Prostate gland (tissue), 2 donors: ENCODE results near the gene ARSJ. TPM values are rescaled to one million over a fixed set of nuclear protein-coding genes. Genes with fewer than 3 reads are reported as not detected.

ENCODE experiments used
- DNase-seq: peaks from one replicate; pipeline ENCODE4 v3.0.0-alpha.2; 2019; ENCODE audit warnings: low spot score
- H3K27ac ChIP-seq, 2 donors: fragments of 200-600 bp; sonication (generic); 2 replicates each; pipeline ENCODE4 v1.5.1; 2017 to 2019
- H3K27me3 ChIP-seq: fragments of 200-600 bp; sonication (generic); replicated peaks from 2 replicates; pipeline ENCODE4 v1.5.1; 2019; ENCODE audit not compliant: insufficient read depth
- H3K36me3 ChIP-seq, 2 donors: fragments of 200-600 bp; sonication (generic); 1 replicate in 1 of 2; 2 replicates in 1 of 2; pipeline versions ENCODE4 v1.5.1 to v1.8.1; 2017 to 2019
- H3K4me1 ChIP-seq: fragments of 200-600 bp; sonication (generic); replicated peaks from 2 replicates; pipeline ENCODE4 v1.5.1; 2019
- H3K4me3 ChIP-seq, 2 donors: fragments of 200-600 bp; sonication (generic); 2 replicates each; pipeline ENCODE4 v1.5.1; 2017 to 2019
- H3K9me3 ChIP-seq: fragments of 200-600 bp; sonication (generic); 2 replicates; pipeline ENCODE4 v1.5.1; 2017
- CTCF ChIP-seq, 4 experiments: fragments of 200-600 bp in 2 of 4; fragments of 450-650 bp in 2 of 4; sonication (generic) in 2 of 4; IDR thresholded peaks; 1 replicate in 3 of 4; 2 replicates in 1 of 4; pipeline ENCODE4 v1.5.1; 2016 to 2019; ENCODE audit warnings: antibody characterized with exemption in 4 of 4, mild to moderate bottlenecking in 2 of 4, moderate library complexity in 2 of 4
- POLR2A ChIP-seq: fragments of 450-650 bp; IDR thresholded peaks from one replicate; pipeline ENCODE4 v1.6.1; 2016; ENCODE audit warnings: antibody characterized with exemption, mild to moderate bottlenecking
- POLR2AphosphoS5 ChIP-seq: sonication (generic); formaldehyde crosslinking; IDR thresholded peaks from one replicate; pipeline ENCODE4 v1.6.1; 2017; ENCODE audit warnings: antibody characterized with exemption
- WGBS: methylation state at CpG from one replicate; pipeline ENCODE4 v1.1.5; 2018; 5-methylcytosine and 5-hydroxymethylcytosine counted together
- intact Hi-C: fragments of 100-400 bp; cut with DNase I; formaldehyde crosslinking; loops from one replicate; pipeline ENCODE4 v1.14.2; 2022
- total RNA-seq, 2 donors: library from RNA; depleted of rRNA; stranded (reverse); fragments of >200 nt; gene quantifications; one replicate each; pipeline ENCODE4 v1.1.0, GENCODE V29; 2016

The ARSJ gene
- total RNA-seq, 2 donors from 2014 or later, result 8.8 to 12.5 TPM

DNA sequence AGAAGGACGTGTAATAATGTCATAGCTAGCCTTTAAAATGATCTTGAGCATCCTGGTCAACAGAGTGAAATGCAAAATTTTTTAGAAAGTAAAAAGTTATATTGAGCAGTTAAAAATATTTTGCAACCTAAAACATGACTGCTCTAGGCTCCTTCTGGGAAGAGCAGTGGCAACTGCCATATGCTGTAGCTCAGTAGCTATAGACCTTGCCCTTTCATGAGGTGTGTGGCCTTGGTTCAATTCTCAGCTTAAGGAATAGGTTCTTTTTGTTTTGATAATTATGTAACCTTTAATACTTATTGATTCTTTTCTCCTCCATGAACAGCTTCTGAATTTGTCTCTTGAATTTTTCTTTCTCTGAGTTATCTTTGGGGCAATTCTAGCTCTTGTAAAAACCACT lies 105.0 kb downstream of the ARSJ start:
- WGBS, result 95% methylated on average over 1 of the region's 1 CpG
- Histone ChIP-seq H3K4me1 (no peaks in the 10 kb centered on the region), H3K4me3 (no peak overlapping the region), H3K9me3 (no peaks in the 10 kb centered on the region), H3K27me3 (no peaks in the 10 kb centered on the region), H3K27ac (no peak overlapping the region), H3K36me3 (no peaks in the 10 kb centered on the region)
- no peak for DNase-seq
- TF ChIP-seq CTCF (IDR thresholded peaks at IDR 0.05) (no peak), POLR2A (no peak), POLR2AphosphoS5 (no peak)
- intact Hi-C loops, result no loop called here

DNA sequence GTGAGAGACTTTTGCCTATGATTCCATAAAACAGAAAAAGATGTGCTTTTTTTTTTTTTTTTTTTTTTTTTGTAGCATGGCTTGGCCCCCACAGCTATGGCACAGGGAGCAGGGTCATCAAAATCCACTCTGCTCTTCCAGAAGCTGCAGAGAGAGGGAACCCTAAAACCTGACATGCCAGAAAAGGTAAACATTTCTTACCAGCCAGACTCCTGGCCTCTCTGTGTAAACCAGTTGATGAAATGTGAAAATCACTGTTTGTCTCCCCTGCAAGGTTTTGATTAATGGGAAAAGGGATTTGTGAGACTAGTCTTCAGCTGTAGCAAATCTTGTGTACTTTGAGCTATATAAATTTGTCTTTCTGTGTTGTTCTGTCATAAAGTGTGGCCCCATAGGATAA lies 105.9 kb downstream of the ARSJ start:
- no peak overlapping the region for H3K4me3 ChIP-seq
- intact Hi-C loops, result no loop called here
- H3K27me3 ChIP-seq, result no peaks in the 10 kb centered on the region
- H3K4me1 ChIP-seq, result no peaks in the 10 kb centered on the region
- no peak for TF ChIP-seq CTCF (IDR thresholded peaks at IDR 0.05)
- no peak for TF ChIP-seq POLR2AphosphoS5
- TF ChIP-seq POLR2A, result no peak
- H3K9me3 ChIP-seq, result no peaks in the 10 kb centered on the region
- DNase-seq, result no peak
- no peaks in the 10 kb centered on the region for H3K36me3 ChIP-seq
- H3K27ac ChIP-seq, result no peak overlapping the region

DNA sequence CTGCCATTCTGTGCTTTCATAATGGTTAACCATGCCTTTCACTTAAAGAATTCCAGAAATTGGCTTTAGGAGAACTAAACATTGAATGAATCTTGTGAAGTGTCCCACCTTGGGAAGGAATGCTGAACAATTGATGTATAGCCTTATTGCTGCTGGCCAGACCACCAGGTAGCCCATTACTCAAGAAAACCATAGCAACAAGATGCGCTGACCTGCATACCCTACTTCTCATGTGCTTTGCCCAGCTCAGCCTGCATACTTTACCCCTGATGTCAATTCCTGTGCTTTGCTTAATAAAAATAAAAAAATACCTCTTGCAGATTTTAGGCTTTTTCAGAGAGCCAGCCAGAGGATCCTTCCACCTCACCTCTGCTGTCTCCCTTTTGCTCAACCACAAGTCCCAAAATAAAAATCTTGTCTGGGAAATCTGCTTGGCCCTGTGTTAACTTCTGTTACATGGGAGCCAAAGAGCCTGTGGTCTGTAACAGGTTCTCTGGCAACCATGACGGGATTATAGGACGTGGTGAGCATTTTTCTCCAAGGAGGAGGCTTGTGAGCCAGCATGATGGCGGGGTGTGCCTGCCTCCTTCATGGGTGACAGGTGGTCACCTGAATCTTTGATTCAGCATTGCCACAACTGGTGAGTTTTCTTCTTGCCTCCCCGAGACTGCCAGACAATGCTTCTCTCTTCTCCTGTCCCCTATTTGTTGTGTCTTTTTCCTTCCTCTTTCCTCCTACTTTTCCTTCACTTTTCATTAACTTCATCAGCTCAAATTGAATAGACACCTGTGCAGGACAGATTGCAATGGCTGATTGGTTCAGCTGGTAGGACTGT lies 106.8 kb downstream of the ARSJ start:
- no peaks in the 10 kb centered on the region for H3K36me3 ChIP-seq
- no peak for TF ChIP-seq POLR2A
- no peak for TF ChIP-seq CTCF (IDR thresholded peaks at IDR 0.05)
- no peak for TF ChIP-seq POLR2AphosphoS5
- no peak overlapping the region for H3K4me3 ChIP-seq
- H3K4me1 ChIP-seq, result no peaks in the 10 kb centered on the region
- intact Hi-C loops, result no loop called here
- no peak for DNase-seq
- whole genome bisulfite sequencing, result 89% methylated on average over 5 of the region's 5 CpGs
- no peaks in the 10 kb centered on the region for H3K9me3 ChIP-seq
- H3K27me3 ChIP-seq, result no peaks in the 10 kb centered on the region
- H3K27ac ChIP-seq, result no peak overlapping the region

GRCh38 chr4:113871080-113871479 lies 108.4 kb downstream of the ARSJ start:
- no peaks in the 10 kb centered on the region for H3K27me3 ChIP-seq
- DNase-seq, result no peak
- H3K9me3 ChIP-seq, result no peaks in the 10 kb centered on the region
- 97% methylated on average over 1 of the region's 1 CpG for WGBS
- no peak for TF ChIP-seq CTCF (IDR thresholded peaks at IDR 0.05)
- no peak for TF ChIP-seq POLR2A
- no peak for TF ChIP-seq POLR2AphosphoS5
- no peak overlapping the region for H3K4me3 ChIP-seq
- no peaks in the 10 kb centered on the region for H3K4me1 ChIP-seq
- intact Hi-C loops, result no loop called here
- no peaks in the 10 kb centered on the region for H3K36me3 ChIP-seq
- no peak overlapping the region for H3K27ac ChIP-seq

DNA sequence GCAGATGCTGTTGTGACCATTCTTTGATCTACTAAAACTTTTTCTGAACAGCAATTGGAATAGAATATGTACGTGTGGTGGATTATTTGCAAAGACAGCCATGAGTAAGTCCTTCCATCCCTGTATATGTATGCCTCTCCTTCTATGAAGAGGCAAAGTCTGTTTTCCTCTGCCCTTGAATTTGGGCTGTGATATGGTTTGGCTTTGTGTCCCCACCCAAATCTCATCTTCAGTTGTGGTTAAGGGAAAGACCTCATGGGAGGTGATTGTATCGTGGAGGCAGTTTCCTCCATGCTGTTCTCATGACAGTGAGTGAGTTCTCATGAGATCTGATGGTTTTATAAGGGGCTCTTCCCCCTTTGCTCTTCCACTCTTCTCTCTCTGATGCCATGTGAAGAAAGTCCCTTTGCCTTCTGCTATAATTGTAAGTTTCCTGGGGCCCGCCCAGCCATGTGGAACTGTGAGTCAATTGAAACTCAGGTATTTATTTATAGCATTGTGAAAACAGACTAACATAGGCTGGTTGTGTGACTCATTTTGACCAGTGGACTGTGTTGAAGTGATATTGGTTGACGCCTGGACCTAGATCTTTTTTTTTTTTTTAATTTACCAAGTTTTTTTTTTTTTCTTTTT lies 109.6 kb downstream of the ARSJ start:
- WGBS, result 90% methylated on average over 4 of the region's 4 CpGs
- TF ChIP-seq CTCF (IDR thresholded peaks at IDR 0.05), result no peak
- TF ChIP-seq POLR2A, result no peak
- TF ChIP-seq POLR2AphosphoS5, result no peak
- no peaks in the 10 kb centered on the region for H3K9me3 ChIP-seq
- intact Hi-C loops, result no loop called here
- no peak overlapping the region for H3K27ac ChIP-seq
- H3K27me3 ChIP-seq, result no peaks in the 10 kb centered on the region
- H3K4me1 ChIP-seq, result no peaks in the 10 kb centered on the region
- no peak overlapping the region for H3K4me3 ChIP-seq
- no peak for DNase-seq
- H3K36me3 ChIP-seq, result no peaks in the 10 kb centered on the region
